ENCODE measurements around the gene IRF5.
"Not testable (repeated sequence)": the region's sequence is repeated elsewhere in the genome, so short reads cannot be mapped to it uniquely, and the experiment has no call there.

Gene IRF5

DNA sequence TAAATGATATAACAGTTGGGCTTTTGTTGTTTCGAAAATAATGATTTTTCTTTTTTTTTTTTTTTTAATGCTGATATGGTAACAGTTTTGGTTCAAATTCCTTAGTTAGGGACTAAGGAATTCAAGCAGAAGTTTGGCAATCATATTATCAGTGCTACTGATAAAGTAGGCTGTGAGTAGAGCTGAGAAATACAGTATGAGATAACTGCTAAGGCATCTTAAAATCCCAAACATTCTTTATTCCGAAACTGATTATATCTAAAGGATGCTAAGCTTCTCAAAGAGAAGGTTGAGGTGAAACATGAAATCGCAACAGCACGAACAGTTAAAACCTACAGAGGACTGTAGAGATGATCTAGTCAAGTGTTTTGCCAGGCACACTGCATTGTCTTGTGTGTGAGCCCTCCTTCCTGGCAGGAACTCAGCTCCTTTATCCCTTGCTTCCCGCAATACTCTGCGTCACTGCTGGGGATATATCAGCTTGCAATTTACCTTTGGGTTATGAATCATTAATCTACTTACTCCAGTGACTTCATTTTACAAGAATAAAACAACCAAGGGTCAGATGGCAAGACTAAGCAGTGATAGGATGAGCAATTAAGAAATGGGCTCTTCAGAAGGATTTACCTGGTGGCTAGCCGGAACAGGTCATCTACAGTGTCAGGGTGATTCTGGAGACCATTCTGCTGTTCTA lies 36.7 kb downstream of the IRF5 start:
- no peak for DNase-seq

DNA sequence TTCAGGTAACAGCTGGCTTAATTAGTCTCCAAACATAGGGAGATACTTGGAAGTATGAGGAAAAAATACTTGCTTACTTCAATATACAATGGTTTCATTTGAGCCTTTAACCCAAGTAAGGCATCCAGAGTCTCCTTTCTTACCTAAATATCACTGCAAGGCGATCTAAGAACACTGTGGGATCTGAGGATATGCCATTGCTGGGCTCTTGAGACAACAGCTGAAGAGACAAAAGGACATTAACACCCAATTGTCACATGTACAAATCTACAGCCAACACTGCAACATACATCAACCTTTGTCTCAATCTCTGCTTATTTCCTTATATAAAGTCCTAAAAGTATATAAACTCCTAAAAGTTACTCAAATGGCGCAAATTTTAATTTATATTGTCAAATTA lies 44.4 kb downstream of the IRF5 start:
- no peak for DNase-seq

- DNase-seq: no peak
These were observed 47.9 kb downstream of the IRF5 start for GRCh38 chr7:128985660-128986059.

DNA sequence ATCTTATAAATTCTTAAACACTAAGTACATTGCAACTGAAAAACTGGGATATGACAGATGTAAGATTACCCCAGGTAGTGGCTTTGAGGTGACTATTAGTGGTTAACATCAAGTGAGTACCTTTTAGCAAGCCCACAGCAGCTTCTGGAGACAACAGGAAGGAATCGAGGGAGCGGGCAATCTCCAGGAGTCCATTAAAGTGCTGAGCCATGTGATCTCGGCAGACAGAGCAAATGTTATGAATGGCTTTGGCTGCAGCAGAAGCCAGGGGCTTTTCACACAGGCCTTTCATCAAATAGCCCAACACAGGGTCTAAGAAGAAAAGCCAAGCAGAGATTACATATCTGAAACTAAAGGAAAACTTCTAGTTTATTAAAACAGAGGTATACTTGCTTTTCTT lies 48.9 kb downstream of the IRF5 start:
- DNase-seq: no peak

DNA sequence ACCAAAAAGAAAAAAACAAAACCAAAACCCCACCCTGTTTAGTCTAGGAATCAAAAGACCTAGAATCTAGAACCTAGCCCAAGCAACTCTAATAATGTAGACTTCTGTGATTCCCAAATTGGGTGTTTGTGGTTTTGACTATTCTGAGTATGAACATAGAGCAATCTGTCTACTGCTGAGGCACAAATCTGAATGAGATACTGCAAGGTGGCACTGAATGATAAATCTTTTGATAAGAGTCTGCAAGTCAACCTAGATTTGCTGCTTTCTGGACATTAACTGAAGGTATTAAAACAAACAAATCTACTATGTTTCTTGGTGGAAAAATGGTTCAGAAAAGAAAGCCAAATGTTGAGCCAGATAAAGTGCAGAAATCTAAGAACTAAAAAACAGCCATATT lies 50.6 kb downstream of the IRF5 start:
- DNase-seq: no peak

GRCh38 chr7:128989961-128990360 lies 52.2 kb downstream of the IRF5 start:
- no peak for DNase-seq

DNA sequence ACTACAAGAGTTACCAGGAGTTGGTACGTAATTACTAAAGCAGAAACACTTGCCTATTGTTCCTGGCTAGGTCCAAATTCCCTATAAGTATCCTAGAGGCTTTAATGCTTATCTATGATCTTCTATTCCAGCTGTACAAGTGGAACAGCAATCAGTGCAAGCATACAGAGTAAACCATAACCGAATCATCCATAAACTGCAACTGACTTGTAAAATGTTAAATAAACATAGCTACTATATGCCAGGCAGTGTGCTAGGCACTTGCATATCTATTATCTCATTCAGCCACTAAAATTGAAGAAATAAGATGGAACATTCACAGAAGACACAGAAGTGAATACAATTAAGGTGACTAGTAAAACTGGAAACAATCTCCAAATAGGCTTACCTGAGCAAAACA lies 55.7 kb downstream of the IRF5 start:
- DNase-seq: no peak

DNA sequence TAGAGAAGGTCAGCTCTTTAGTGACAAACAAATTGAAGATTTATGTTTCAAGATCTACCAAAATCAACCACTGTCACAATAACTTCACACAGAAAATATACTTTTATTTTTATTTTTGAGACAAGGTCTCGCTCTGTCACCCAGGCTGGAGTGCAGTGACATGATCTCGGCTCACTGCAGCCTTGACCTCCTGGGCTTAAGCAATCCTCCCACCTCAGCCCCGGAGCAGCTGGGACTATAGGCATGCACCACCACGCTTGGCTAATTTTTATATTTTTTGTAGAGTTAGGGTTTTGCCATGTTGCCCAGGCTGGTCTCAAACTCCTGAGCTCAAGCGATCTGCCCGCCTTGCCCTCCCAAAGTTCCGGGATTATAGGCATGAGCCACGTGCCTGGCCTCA lies 56.8 kb downstream of the IRF5 start:
- not testable (repeated sequence) for DNase-seq

DNA sequence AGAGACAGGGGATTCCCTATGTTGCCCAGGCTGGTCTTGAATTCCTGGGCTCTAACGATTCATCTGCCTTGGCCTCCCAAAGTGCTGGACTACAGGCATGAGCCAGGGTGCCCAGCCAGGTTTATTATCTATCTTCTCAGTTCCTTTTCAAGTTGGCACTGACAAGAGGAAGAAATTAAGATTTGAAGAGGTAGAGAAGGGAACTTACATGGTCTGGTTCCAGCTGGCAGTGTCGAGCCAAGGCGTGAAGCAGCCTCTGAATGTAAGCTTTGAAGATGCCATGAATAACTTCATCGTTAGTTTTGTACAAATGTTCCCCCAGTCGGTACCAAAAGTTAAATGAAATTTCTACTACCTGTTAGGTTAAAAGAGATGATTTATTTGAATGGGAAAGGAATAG lies 59.5 kb downstream of the IRF5 start:
- no peak for DNase-seq

Measured in CD4-positive, alpha-beta T cell treated with Interleukin-17A for 1 hour (primary cell).